Neural cell (in vitro differentiated cells): ENCODE data around the gene DCUN1D2. TPM values are rescaled to one million over a fixed set of nuclear protein-coding genes. Genes with fewer than 3 reads are reported as not detected.

Experiments
- H2AFZ ChIP-seq: fragments of 200-600, 300-800 bp; sonication (generic), shearing (Covaris generic); 2 replicates; pipeline ENCODE4 v1.6.0; 2014; ENCODE audit warnings: low read depth, mild to moderate bottlenecking, antibody characterized with exemption, low read length, moderate library complexity
- H3F3A ChIP-seq: fragments of 200-600 bp; shearing (Covaris generic); 2 replicates; pipeline ENCODE4 v1.6.1; 2016; ENCODE audit warnings: mild to moderate bottlenecking, moderate library complexity, mixed read lengths, antibody characterized with exemption, low read length; ENCODE audit not compliant: insufficient read depth, poor library complexity, severe bottlenecking
- H3K27ac ChIP-seq: fragments of 200-600, 300-800 bp; sonication (generic), shearing (Covaris generic); 2 replicates; pipeline ENCODE4 v1.5.1; 2014; ENCODE audit warnings: mild to moderate bottlenecking, low read length, moderate library complexity
- H3K27me3 ChIP-seq: fragments of 300-800, 200-600 bp; sonication (generic), shearing (Covaris generic); 2 replicates; pipeline ENCODE4 v1.6.0; 2014; ENCODE audit warnings: mild to moderate bottlenecking, low read depth, low read length, moderate library complexity; ENCODE audit not compliant: insufficient read depth
- H3K36me3 ChIP-seq: fragments of 300-800, 200-600 bp; sonication (generic), shearing (Covaris generic); 2 replicates; pipeline ENCODE4 v1.5.1; 2014; ENCODE audit warnings: mild to moderate bottlenecking, antibody characterized with exemption, low read length, moderate library complexity; ENCODE audit not compliant: insufficient read depth
- H3K4me2 ChIP-seq: fragments of 300-800, 200-600 bp; sonication (generic), shearing (Covaris generic); 2 replicates; pipeline ENCODE4 v1.6.0; 2014; ENCODE audit warnings: mild to moderate bottlenecking, low read length
- H3K4me3 ChIP-seq: fragments of 300-800, 200-600 bp; sonication (generic), shearing (Covaris generic); 2 replicates; pipeline ENCODE4 v1.5.1; 2014; ENCODE audit warnings: mild to moderate bottlenecking, low read length, moderate library complexity
- H3K79me2 ChIP-seq: fragments of 200-600 bp; shearing (Covaris generic); replicated peaks from 2 replicates; pipeline ENCODE4 v1.6.0; 2014; ENCODE audit warnings: mild to moderate bottlenecking, low read length, moderate library complexity; ENCODE audit not compliant: insufficient read depth
- H3K9ac ChIP-seq: fragments of 300-800, 200-600 bp; sonication (generic), shearing (Covaris generic); 2 replicates; pipeline ENCODE4 v1.6.1; 2016; ENCODE audit warnings: mild to moderate bottlenecking, low read length, mixed read lengths
- H3K9me2 ChIP-seq: fragments of 200-600 bp; shearing (Covaris generic); 2 replicates; pipeline ENCODE4 v1.6.1; 2016; ENCODE audit warnings: mild to moderate bottlenecking, low read length, mixed read lengths; ENCODE audit not compliant: insufficient read depth
- H3K9me3 ChIP-seq: fragments of 200-600, 300-800 bp; sonication (generic), shearing (Covaris generic); 2 replicates; pipeline ENCODE4 v1.6.1; 2016; ENCODE audit warnings: mild to moderate bottlenecking, mixed run types, low read length, moderate library complexity, mixed read lengths
- H4K20me1 ChIP-seq: fragments of 200-600 bp; shearing (Covaris generic); 2 replicates; pipeline ENCODE4 v1.6.1; 2016; ENCODE audit warnings: mild to moderate bottlenecking, mixed run types; ENCODE audit not compliant: insufficient read depth
- CTCF ChIP-seq: fragments of 450-650 bp; IDR thresholded peaks from 2 replicates; pipeline ENCODE4 v1.5.1; 2014; ENCODE audit warnings: antibody characterized with exemption, mild to moderate bottlenecking, moderate library complexity; ENCODE audit not compliant: poor library complexity, severe bottlenecking
- EP300 ChIP-seq: fragments of 450-650 bp; conservative IDR thresholded peaks from 2 replicates; pipeline ENCODE4 v1.6.1; 2014; ENCODE audit warnings: antibody characterized with exemption, mild to moderate bottlenecking, moderate library complexity; ENCODE audit not compliant: poor library complexity, severe bottlenecking
- REST ChIP-seq: IDR thresholded peaks from 2 replicates; pipeline ENCODE4 v1.6.1; 2012; ENCODE audit warnings: borderline replicate concordance
- SMC3 ChIP-seq: fragments of 450-650 bp; conservative IDR thresholded peaks from 2 replicates; pipeline ENCODE4 v1.6.1; 2014; ENCODE audit warnings: antibody characterized with exemption, mild to moderate bottlenecking, moderate library complexity; ENCODE audit not compliant: poor library complexity
- TAF1 ChIP-seq: IDR thresholded peaks from 2 replicates; pipeline ENCODE4 v1.6.1; 2012; ENCODE audit warnings: low read depth
- polyA plus RNA-seq: library from polyadenylated mRNA; depleted of rRNA; stranded (reverse); fragments of >200 nt; gene quantifications from 2 replicates; pipeline ENCODE4 v1.2.3, GENCODE V29; 2014

The DCUN1D2 gene
- polyA plus RNA-seq, 1 donor from 2014 or later = 55.9 TPM

- TF ChIP-seq CTCF (peak; percentile 31), TAF1 (no peak), REST (no peak)
- Histone ChIP-seq H2AFZ (peak overlapping the region; percentile 15), H3K27ac (peak overlapping the region; percentile 82), H3K4me2 (peak overlapping the region; percentile 74), H3K9me2 (no peaks in the 10 kb centered on the region), H4K20me1 (no peaks in the 10 kb centered on the region), H3K9ac (peak overlapping the region; percentile 88), H3K4me3 (peak overlapping the region; percentile 90), H3K9me3 (no peaks in the 10 kb centered on the region), H3K36me3 (no peaks in the 10 kb centered on the region), H3K27me3 (no peaks in the 10 kb centered on the region), H3K79me2 (peaks cover 74% of the 10 kb centered on the region), H3F3A (peaks cover 8% of the 10 kb centered on the region)
These were observed 1.4 kb downstream of the DCUN1D2 start for GRCh38 chr13:113489171-113489548.

GRCh38 chr13:113488283-113488682 lies 2.2 kb downstream of the DCUN1D2 start:
- Histone ChIP-seq H3F3A (peaks cover 8% of the 10 kb centered on the region), H3K27ac (peak overlapping the region; percentile 35), H3K79me2 (peaks cover 68% of the 10 kb centered on the region), H3K4me2 (peak overlapping the region; percentile 74), H3K27me3 (no peaks in the 10 kb centered on the region), H4K20me1 (no peaks in the 10 kb centered on the region), H3K9me2 (no peaks in the 10 kb centered on the region), H3K36me3 (no peaks in the 10 kb centered on the region), H2AFZ (no peak overlapping the region), H3K9me3 (no peaks in the 10 kb centered on the region), H3K9ac (peak overlapping the region; percentile 88), H3K4me3 (peak overlapping the region; percentile 90)
- no peak for TF ChIP-seq SMC3
- no peak for TF ChIP-seq REST
- no peak for TF ChIP-seq CTCF
- no peak for TF ChIP-seq EP300
